DND-41 (cell line): ENCODE measurements around the gene RPUSD1.

Source experiments
- ATAC-seq: fragments of 200-7000 bp; cut with Tn5 transposase; 3 replicates; pipeline ENCODE4 v1.9.1; 2021; ENCODE audit warnings: low read depth; ENCODE audit not compliant: insufficient read depth
- DNase-seq: peaks from one replicate; pipeline ENCODE4 v3.0.0-alpha.2; 2020
- H2AFZ ChIP-seq: 2 replicates; pipeline ENCODE4 v1.6.0; 2012; ENCODE audit warnings: low read depth, low read length
- H3K27ac ChIP-seq: 2 replicates; pipeline ENCODE4 v1.5.1; 2012; ENCODE audit warnings: low read length, inconsistent platforms
- H3K27me3 ChIP-seq: fragments of 200-600 bp; sonication (generic); 2 replicates; pipeline ENCODE4 v1.6.0; 2012; ENCODE audit warnings: low read length, mild to moderate bottlenecking, inconsistent platforms; ENCODE audit not compliant: insufficient read depth, poor library complexity
- H3K36me3 ChIP-seq: 2 replicates; pipeline ENCODE4 v1.5.1; 2012; ENCODE audit warnings: low read length, inconsistent platforms; ENCODE audit not compliant: insufficient read depth
- H3K4me1 ChIP-seq: 2 replicates; pipeline ENCODE4 v1.5.1; 2012; ENCODE audit warnings: mild to moderate bottlenecking, low read length; ENCODE audit not compliant: insufficient read depth
- H3K4me2 ChIP-seq: 2 replicates; pipeline ENCODE4 v1.6.0; 2012; ENCODE audit warnings: mild to moderate bottlenecking, moderate library complexity, low read length, inconsistent platforms; ENCODE audit not compliant: insufficient read depth
- H3K4me3 ChIP-seq, 2 experiments: fragments of 200-600 bp in 1 of 2; shearing (Covaris generic) in 1 of 2; 2 replicates each; pipeline ENCODE4 v1.5.1; 2012 to 2016; ENCODE audit warnings: inconsistent platforms in 2 of 2, low read length in 2 of 2, mild to moderate bottlenecking in 2 of 2, low read depth in 1 of 2, moderate library complexity in 1 of 2
- H3K79me2 ChIP-seq: 2 replicates; pipeline ENCODE4 v1.6.0; 2012; ENCODE audit warnings: low read length, inconsistent platforms; ENCODE audit not compliant: insufficient read depth
- H3K9ac ChIP-seq: 2 replicates; pipeline ENCODE4 v1.6.0; 2012; ENCODE audit warnings: low read depth, mild to moderate bottlenecking, inconsistent platforms, low read length, moderate library complexity
- H3K9me3 ChIP-seq: 2 replicates; pipeline ENCODE4 v1.5.1; 2012; ENCODE audit warnings: low read length, moderate library complexity, mild to moderate bottlenecking, inconsistent platforms; ENCODE audit not compliant: insufficient read depth, severe bottlenecking
- H4K20me1 ChIP-seq: 2 replicates; pipeline ENCODE4 v1.6.0; 2012; ENCODE audit warnings: low read length; ENCODE audit not compliant: insufficient read depth
- CTCF ChIP-seq: IDR thresholded peaks from 2 replicates; pipeline ENCODE4 v1.5.1; 2012; ENCODE audit warnings: borderline replicate concordance, low read length, moderate library complexity, mild to moderate bottlenecking; ENCODE audit not compliant: poor library complexity, severe bottlenecking; ENCODE audit errors: extremely low read depth
- EZH2 ChIP-seq: IDR thresholded peaks from 3 replicates; pipeline ENCODE4 v1.6.1; 2012; ENCODE audit warnings: borderline replicate concordance, low read depth, mild to moderate bottlenecking, moderate library complexity, low read length, inconsistent platforms; ENCODE audit not compliant: severe bottlenecking

RPUSD1 gene

GRCh38 chr16:827513-827912, 39.3 kb upstream of the RPUSD1 start:
- H2AFZ ChIP-seq, result no peak overlapping the region
- H3K4me2 ChIP-seq, result no peak overlapping the region
- no peak overlapping the region for H3K4me3 ChIP-seq
- no peaks in the 10 kb centered on the region for H3K36me3 ChIP-seq
- H3K4me1 ChIP-seq, result no peaks in the 10 kb centered on the region
- H3K79me2 ChIP-seq, result no peaks in the 10 kb centered on the region
- DNase-seq, result no peak
- no peak for ATAC-seq
- TF ChIP-seq CTCF (no peak), EZH2 (no peak)
- H3K9me3 ChIP-seq, result no peaks in the 10 kb centered on the region
- no peaks in the 10 kb centered on the region for H3K27me3 ChIP-seq
- H4K20me1 ChIP-seq, result no peaks in the 10 kb centered on the region; the same call in 1 of the 2 replicates
- H3K27ac ChIP-seq, result no peak overlapping the region
- no peak overlapping the region for H3K9ac ChIP-seq

GRCh38 chr16:825341-826061, 37.3 kb upstream of the RPUSD1 start:
- H3K27ac ChIP-seq, result no peak overlapping the region

GRCh38 chr16:824601-825000, 36.4 kb upstream of the RPUSD1 start:
- no peak for DNase-seq
- no peak for TF ChIP-seq CTCF
- no peak for TF ChIP-seq EZH2
- no peaks in the 10 kb centered on the region for H4K20me1 ChIP-seq
- H3K4me2 ChIP-seq, result no peak overlapping the region
- no peaks in the 10 kb centered on the region for H3K4me1 ChIP-seq
- no peaks in the 10 kb centered on the region for H3K36me3 ChIP-seq
- H3K9ac ChIP-seq, result no peak overlapping the region
- ATAC-seq, result no peak
- no peaks in the 10 kb centered on the region for H3K27me3 ChIP-seq
- no peaks in the 10 kb centered on the region for H3K9me3 ChIP-seq
- H3K4me3 ChIP-seq, result no peak overlapping the region
- no peaks in the 10 kb centered on the region for H3K79me2 ChIP-seq
- no peak overlapping the region for H2AFZ ChIP-seq
- no peak overlapping the region for H3K27ac ChIP-seq

More at GRCh38 chr16:825341-826061, 37.3 kb upstream of the RPUSD1 start:
- DNase-seq (no peak), ATAC-seq (no peak)
- no peaks in the 10 kb centered on the region for H3K79me2 ChIP-seq
- no peak overlapping the region for H2AFZ ChIP-seq
- no peaks in the 10 kb centered on the region for H3K4me1 ChIP-seq
- H3K36me3 ChIP-seq, result no peaks in the 10 kb centered on the region
- H3K27me3 ChIP-seq, result no peaks in the 10 kb centered on the region
- H3K9me3 ChIP-seq, result no peaks in the 10 kb centered on the region
- TF ChIP-seq CTCF (no peak), EZH2 (no peak)
- H4K20me1 ChIP-seq, result no peaks in the 10 kb centered on the region
- H3K9ac ChIP-seq, result no peak overlapping the region
- H3K4me3 ChIP-seq, result no peak overlapping the region
- no peak overlapping the region for H3K4me2 ChIP-seq
